ENCODE results near the gene GIPC1.

GIPC1 gene

DNA sequence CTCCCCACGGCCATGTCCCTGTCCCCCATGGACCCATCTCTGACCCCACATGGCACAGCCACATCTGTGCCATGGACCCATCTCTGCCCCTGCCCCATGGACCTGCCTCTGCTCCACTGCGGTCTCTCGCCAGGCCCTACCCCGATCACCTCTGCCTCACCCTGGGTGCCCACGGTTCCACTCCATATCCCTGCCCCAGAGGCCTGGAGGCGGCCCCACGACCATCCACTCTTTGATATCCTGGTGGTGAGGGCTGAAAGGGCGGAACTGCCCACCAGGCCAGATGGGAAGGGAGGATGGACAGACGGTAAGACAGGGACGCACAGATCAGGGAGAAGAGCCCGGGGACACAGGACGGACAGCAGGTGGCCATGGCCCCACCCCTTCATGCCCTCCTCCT lies 21.1 kb downstream of the GIPC1 start:
- no peak overlapping the region for H2BK120ac ChIP-seq (ENCODE audit: insufficient read depth, low read length, poor library complexity)
- H4K8ac ChIP-seq (ENCODE audit: low read depth, low read length), result no peak overlapping the region
- H3K79me1 ChIP-seq (ENCODE audit: low read length), result no peaks in the 10 kb centered on the region
- no peak overlapping the region for H2AFZ ChIP-seq (ENCODE audit: insufficient read depth, low read length, poor library complexity)
- no peak overlapping the region for H3K9ac ChIP-seq (ENCODE audit: low read length)
- H3K9me3 ChIP-seq (ENCODE audit: insufficient read depth, low read depth, low read length), result no peaks in the 10 kb centered on the region
- H2BK12ac ChIP-seq (ENCODE audit: low read length), result no peak overlapping the region
- no peak overlapping the region for H4K12ac ChIP-seq (ENCODE audit: low read depth, low read length)
- no CpG with 5 or more reads among the region's 12 CpGs for WGBS (ENCODE audit: extremely low coverage, insufficient coverage, insufficient read length)
- no peak overlapping the region for H3K23ac ChIP-seq (ENCODE audit: low read length)
- peaks cover 0 to 8% of the 10 kb centered on the region in 2 experiments for H3K4me1 ChIP-seq (ENCODE audit: control insufficient read depth in 1 of 2, insufficient read depth in 2 of 2, low read length in 2 of 2)
- no peak overlapping the region for H2AK5ac ChIP-seq (ENCODE audit: low read length)
- no peak overlapping the region for H3K4me2 ChIP-seq (ENCODE audit: low read length)
- DNase-seq, result no peak
- H3K18ac ChIP-seq (ENCODE audit: low read length), result no peak overlapping the region
- no peak overlapping the region for H3K4me3 ChIP-seq (ENCODE audit: low read depth, low read length)
- H4K91ac ChIP-seq (ENCODE audit: low read depth, low read length), result no peak overlapping the region
- no peaks in the 10 kb centered on the region for H3K27me3 ChIP-seq (ENCODE audit: insufficient read depth, low read length)
- H3K14ac ChIP-seq (ENCODE audit: low read length), result no peak overlapping the region
- H3K79me2 ChIP-seq (ENCODE audit: control insufficient read depth, insufficient read depth, low read length, poor library complexity), result no peaks in the 10 kb centered on the region
- peaks cover 26 to 28% of the 10 kb centered on the region in 2 experiments for H3K36me3 ChIP-seq (ENCODE audit: control insufficient read depth in 1 of 2, insufficient read depth in 2 of 2, low read length in 2 of 2)
- H2BK5ac ChIP-seq (ENCODE audit: low read depth, low read length, poor library complexity), result no peak overlapping the region
- no peak overlapping the region for H3K27ac ChIP-seq (ENCODE audit: low read depth, low read length)
- H3K4ac ChIP-seq (ENCODE audit: low read depth, low read length), result no peak overlapping the region

GRCh38 chr19:14473978-14474578 lies 21.8 kb downstream of the GIPC1 start:
- Histone ChIP-seq H3K27me3 (ENCODE audit: insufficient read depth, low read length) (no peaks in the 10 kb centered on the region), H2BK12ac (ENCODE audit: low read length) (no peak overlapping the region), H2BK5ac (ENCODE audit: low read depth, low read length, poor library complexity) (no peak overlapping the region), H3K27ac (ENCODE audit: low read depth, low read length) (no peak overlapping the region), H3K4me1 (ENCODE audit: control insufficient read depth in 1 of 2, insufficient read depth in 2 of 2, low read length in 2 of 2) (peaks cover 0 to 8% of the 10 kb centered on the region in 2 experiments), H4K12ac (ENCODE audit: low read depth, low read length) (no peak overlapping the region), H4K8ac (ENCODE audit: low read depth, low read length) (no peak overlapping the region), H2BK120ac (ENCODE audit: insufficient read depth, low read length, poor library complexity) (no peak overlapping the region), H3K79me1 (ENCODE audit: low read length) (no peaks in the 10 kb centered on the region), H3K9me3 (ENCODE audit: insufficient read depth, low read depth, low read length) (peaks cover 2% of the 10 kb centered on the region), H3K36me3 (ENCODE audit: control insufficient read depth in 1 of 2, insufficient read depth in 2 of 2, low read length in 2 of 2) (peaks cover 19 to 21% of the 10 kb centered on the region in 2 experiments), H3K18ac (ENCODE audit: low read length) (no peak overlapping the region), H3K79me2 (ENCODE audit: control insufficient read depth, insufficient read depth, low read length, poor library complexity) (no peaks in the 10 kb centered on the region), H3K14ac (ENCODE audit: low read length) (no peak overlapping the region), H3K4me2 (ENCODE audit: low read length) (no peak overlapping the region), H3K23ac (ENCODE audit: low read length) (no peak overlapping the region), H4K91ac (ENCODE audit: low read depth, low read length) (no peak overlapping the region), H3K4me3 (ENCODE audit: low read depth, low read length) (no peak overlapping the region), H2AFZ (ENCODE audit: insufficient read depth, low read length, poor library complexity) (no peak overlapping the region), H2AK5ac (ENCODE audit: low read length) (no peak overlapping the region), H3K4ac (ENCODE audit: low read depth, low read length) (no peak overlapping the region), H3K9ac (ENCODE audit: low read length) (no peak overlapping the region)
- WGBS (ENCODE audit: extremely low coverage, insufficient coverage, insufficient read length), result no CpG with 5 or more reads among the region's 53 CpGs
- peak; percentile 66 to 71 for DNase-seq

GRCh38 chr19:14473073-14473977 lies 22.6 kb downstream of the GIPC1 start:
- no peak overlapping the region for H4K91ac ChIP-seq (ENCODE audit: low read depth, low read length)
- no peaks in the 10 kb centered on the region for H3K79me2 ChIP-seq (ENCODE audit: control insufficient read depth, insufficient read depth, low read length, poor library complexity)
- no peak overlapping the region for H4K12ac ChIP-seq (ENCODE audit: low read depth, low read length)
- no peak overlapping the region for H3K4ac ChIP-seq (ENCODE audit: low read depth, low read length)
- no peak overlapping the region for H4K8ac ChIP-seq (ENCODE audit: low read depth, low read length)
- no peak overlapping the region for H3K18ac ChIP-seq (ENCODE audit: low read length)
- no peak overlapping the region for H2BK120ac ChIP-seq (ENCODE audit: insufficient read depth, low read length, poor library complexity)
- no CpG with 5 or more reads among the region's 97 CpGs for WGBS (ENCODE audit: extremely low coverage, insufficient coverage, insufficient read length)
- DNase-seq, result peak in 1 of 2 donors; percentile 38
- peaks cover 0 to 8% of the 10 kb centered on the region in 2 experiments for H3K4me1 ChIP-seq (ENCODE audit: control insufficient read depth in 1 of 2, insufficient read depth in 2 of 2, low read length in 2 of 2)
- H2BK5ac ChIP-seq (ENCODE audit: low read depth, low read length, poor library complexity), result no peak overlapping the region
- H3K9me3 ChIP-seq (ENCODE audit: insufficient read depth, low read depth, low read length), result peaks cover 2% of the 10 kb centered on the region
- H2AK5ac ChIP-seq (ENCODE audit: low read length), result no peak overlapping the region
- H3K9ac ChIP-seq (ENCODE audit: low read length), result no peak overlapping the region
- no peaks in the 10 kb centered on the region for H3K27me3 ChIP-seq (ENCODE audit: insufficient read depth, low read length)
- H3K36me3 ChIP-seq (ENCODE audit: control insufficient read depth in 1 of 2, insufficient read depth in 2 of 2, low read length in 2 of 2), result peaks cover 13 to 14% of the 10 kb centered on the region in 2 experiments
- H3K4me2 ChIP-seq (ENCODE audit: low read length), result no peak overlapping the region
- no peaks in the 10 kb centered on the region for H3K79me1 ChIP-seq (ENCODE audit: low read length)
- H3K27ac ChIP-seq (ENCODE audit: low read depth, low read length), result no peak overlapping the region
- no peak overlapping the region for H2BK12ac ChIP-seq (ENCODE audit: low read length)
- H3K4me3 ChIP-seq (ENCODE audit: low read depth, low read length), result no peak overlapping the region
- no peak overlapping the region for H3K23ac ChIP-seq (ENCODE audit: low read length)
- no peak overlapping the region for H2AFZ ChIP-seq (ENCODE audit: insufficient read depth, low read length, poor library complexity)
- H3K14ac ChIP-seq (ENCODE audit: low read length), result no peak overlapping the region

DNA sequence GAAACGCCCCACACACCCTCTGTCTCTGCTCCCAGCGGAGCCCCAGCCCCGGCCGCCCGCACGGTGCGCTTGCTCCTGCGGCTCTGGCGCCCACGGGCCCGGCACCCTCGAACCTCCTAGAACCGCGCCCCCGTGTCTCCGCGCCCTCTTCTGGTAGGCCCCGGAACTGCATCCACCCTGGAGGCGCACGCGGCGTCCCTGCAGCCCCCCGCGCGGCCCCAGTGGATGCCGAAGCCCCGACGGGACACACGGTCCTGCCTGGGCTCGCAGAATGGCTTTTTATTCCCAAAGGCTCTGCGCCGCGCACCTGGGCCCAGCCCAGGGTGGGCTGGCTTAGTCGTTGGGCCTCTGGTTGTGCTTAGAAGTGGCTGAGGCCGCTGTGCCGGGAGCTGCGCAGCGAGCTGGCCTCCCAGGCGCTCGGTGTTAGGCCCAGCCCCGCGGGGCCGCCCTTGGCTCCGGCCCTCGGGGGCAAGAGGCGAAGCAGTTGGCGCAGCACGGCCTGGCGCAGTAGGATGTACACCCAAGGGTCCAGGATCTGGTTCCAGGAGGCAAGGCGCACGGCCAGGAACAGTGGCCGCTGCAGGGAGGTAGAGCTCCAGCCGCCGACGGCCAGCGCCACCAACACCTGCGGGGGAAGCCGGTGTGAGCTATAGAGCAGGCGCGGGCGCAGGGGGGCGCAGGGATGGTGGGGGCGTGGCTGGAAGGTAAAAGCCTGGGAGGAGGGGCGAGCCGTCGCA lies 23.6 kb downstream of the GIPC1 start:
- H3K4ac ChIP-seq (ENCODE audit: low read depth, low read length), result no peak overlapping the region
- peaks cover 0 to 8% of the 10 kb centered on the region in 2 experiments for H3K4me1 ChIP-seq (ENCODE audit: control insufficient read depth in 1 of 2, insufficient read depth in 2 of 2, low read length in 2 of 2)
- H3K23ac ChIP-seq (ENCODE audit: low read length), result no peak overlapping the region
- peak overlapping the region; percentile 58 for H4K12ac ChIP-seq (ENCODE audit: low read depth, low read length)
- no peak overlapping the region for H4K8ac ChIP-seq (ENCODE audit: low read depth, low read length)
- H3K9ac ChIP-seq (ENCODE audit: low read length), result peak overlapping the region; percentile 10
- H2BK5ac ChIP-seq (ENCODE audit: low read depth, low read length, poor library complexity), result no peak overlapping the region
- H3K36me3 ChIP-seq (ENCODE audit: control insufficient read depth in 1 of 2, insufficient read depth in 2 of 2, low read length in 2 of 2), result peaks cover 3 to 6% of the 10 kb centered on the region in 2 experiments
- no peak overlapping the region for H3K14ac ChIP-seq (ENCODE audit: low read length)
- H3K79me1 ChIP-seq (ENCODE audit: low read length), result no peaks in the 10 kb centered on the region
- H3K27me3 ChIP-seq (ENCODE audit: insufficient read depth, low read length), result no peaks in the 10 kb centered on the region
- H3K9me3 ChIP-seq (ENCODE audit: insufficient read depth, low read depth, low read length), result peaks cover 2% of the 10 kb centered on the region
- WGBS (ENCODE audit: extremely low coverage, insufficient coverage, insufficient read length), result no CpG with 5 or more reads among the region's 66 CpGs
- H3K79me2 ChIP-seq (ENCODE audit: control insufficient read depth, insufficient read depth, low read length, poor library complexity), result no peaks in the 10 kb centered on the region
- H4K91ac ChIP-seq (ENCODE audit: low read depth, low read length), result peak overlapping the region; percentile 37
- no peak overlapping the region for H2BK120ac ChIP-seq (ENCODE audit: insufficient read depth, low read length, poor library complexity)
- no peak overlapping the region for H3K27ac ChIP-seq (ENCODE audit: low read depth, low read length)
- peak overlapping the region; percentile 67 for H3K4me2 ChIP-seq (ENCODE audit: low read length)
- H2BK12ac ChIP-seq (ENCODE audit: low read length), result no peak overlapping the region
- no peak overlapping the region for H2AK5ac ChIP-seq (ENCODE audit: low read length)
- peak overlapping the region; percentile 4 for H3K4me3 ChIP-seq (ENCODE audit: low read depth, low read length)
- H2AFZ ChIP-seq (ENCODE audit: insufficient read depth, low read length, poor library complexity), result peak overlapping the region; percentile 69
- peak; percentile 35 to 64 for DNase-seq
- H3K18ac ChIP-seq (ENCODE audit: low read length), result no peak overlapping the region
